ENCODE measurements around the gene UBAC2.

DNA sequence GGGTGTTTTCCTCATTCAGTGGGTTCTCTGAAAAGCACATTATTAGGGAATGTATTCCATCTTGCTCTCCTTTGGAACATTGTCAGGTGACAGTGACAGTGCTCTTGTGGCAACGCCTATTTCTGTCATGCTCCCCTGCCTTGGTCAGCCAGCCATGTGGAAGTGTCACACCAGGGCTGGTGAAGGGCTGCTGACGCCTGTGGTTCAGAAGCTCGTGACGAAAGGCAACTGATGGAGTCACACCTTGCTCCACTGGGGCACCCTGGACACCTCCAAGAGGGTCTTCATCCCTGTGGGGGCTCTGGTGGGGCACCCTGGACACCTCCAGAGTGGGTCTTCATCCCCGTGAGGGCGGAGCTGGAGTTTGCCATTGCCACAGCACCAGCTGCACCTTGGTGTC lies 175.5 kb downstream of the UBAC2 start:
- TF ChIP-seq, protein P1, sequence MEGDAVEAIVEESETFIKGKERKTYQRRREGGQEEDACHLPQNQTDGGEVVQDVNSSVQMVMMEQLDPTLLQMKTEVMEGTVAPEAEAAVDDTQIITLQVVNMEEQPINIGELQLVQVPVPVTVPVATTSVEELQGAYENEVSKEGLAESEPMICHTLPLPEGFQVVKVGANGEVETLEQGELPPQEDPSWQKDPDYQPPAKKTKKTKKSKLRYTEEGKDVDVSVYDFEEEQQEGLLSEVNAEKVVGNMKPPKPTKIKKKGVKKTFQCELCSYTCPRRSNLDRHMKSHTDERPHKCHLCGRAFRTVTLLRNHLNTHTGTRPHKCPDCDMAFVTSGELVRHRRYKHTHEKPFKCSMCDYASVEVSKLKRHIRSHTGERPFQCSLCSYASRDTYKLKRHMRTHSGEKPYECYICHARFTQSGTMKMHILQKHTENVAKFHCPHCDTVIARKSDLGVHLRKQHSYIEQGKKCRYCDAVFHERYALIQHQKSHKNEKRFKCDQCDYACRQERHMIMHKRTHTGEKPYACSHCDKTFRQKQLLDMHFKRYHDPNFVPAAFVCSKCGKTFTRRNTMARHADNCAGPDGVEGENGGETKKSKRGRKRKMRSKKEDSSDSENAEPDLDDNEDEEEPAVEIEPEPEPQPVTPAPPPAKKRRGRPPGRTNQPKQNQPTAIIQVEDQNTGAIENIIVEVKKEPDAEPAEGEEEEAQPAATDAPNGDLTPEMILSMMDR (conservative IDR thresholded peaks at IDR 0.05; ENCODE audit: low read depth, low read length) = no peak
- TF ChIP-seq EZH2 (IDR thresholded peaks at IDR 0.05; ENCODE audit: borderline replicate concordance, low read depth, low read length, poor library complexity, severe bottlenecking) = no peak
